ENCODE data around the gene ATP8A1. TPM values are rescaled to one million over a fixed set of nuclear protein-coding genes. Genes with fewer than 3 reads are reported as not detected.
"Not testable (repeated sequence)": the region's sequence is repeated elsewhere in the genome, so short reads cannot be mapped to it uniquely, and the experiment has no call there.

The ATP8A1 gene
- total RNA-seq, 4 donors from 2014 or later, result 5.9 to 16.5 (median 7.3) TPM

GRCh38 chr4:42474406-42474805 lies 182.5 kb downstream of the ATP8A1 start:
- H3K27me3 ChIP-seq, result no peaks in the 10 kb centered on the region
- TF ChIP-seq POLR2AphosphoS5 (IDR thresholded peaks at IDR 0.05) (no peak), EP300 (IDR thresholded peaks at IDR 0.05) (no peak), POLR2A (IDR thresholded peaks at IDR 0.05) (no peak)
- TF ChIP-seq, protein P1, sequence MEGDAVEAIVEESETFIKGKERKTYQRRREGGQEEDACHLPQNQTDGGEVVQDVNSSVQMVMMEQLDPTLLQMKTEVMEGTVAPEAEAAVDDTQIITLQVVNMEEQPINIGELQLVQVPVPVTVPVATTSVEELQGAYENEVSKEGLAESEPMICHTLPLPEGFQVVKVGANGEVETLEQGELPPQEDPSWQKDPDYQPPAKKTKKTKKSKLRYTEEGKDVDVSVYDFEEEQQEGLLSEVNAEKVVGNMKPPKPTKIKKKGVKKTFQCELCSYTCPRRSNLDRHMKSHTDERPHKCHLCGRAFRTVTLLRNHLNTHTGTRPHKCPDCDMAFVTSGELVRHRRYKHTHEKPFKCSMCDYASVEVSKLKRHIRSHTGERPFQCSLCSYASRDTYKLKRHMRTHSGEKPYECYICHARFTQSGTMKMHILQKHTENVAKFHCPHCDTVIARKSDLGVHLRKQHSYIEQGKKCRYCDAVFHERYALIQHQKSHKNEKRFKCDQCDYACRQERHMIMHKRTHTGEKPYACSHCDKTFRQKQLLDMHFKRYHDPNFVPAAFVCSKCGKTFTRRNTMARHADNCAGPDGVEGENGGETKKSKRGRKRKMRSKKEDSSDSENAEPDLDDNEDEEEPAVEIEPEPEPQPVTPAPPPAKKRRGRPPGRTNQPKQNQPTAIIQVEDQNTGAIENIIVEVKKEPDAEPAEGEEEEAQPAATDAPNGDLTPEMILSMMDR (IDR thresholded peaks at IDR 0.05), result no peak
- no peak overlapping the region for H3K4me3 ChIP-seq
- DNase-seq (ENCODE audit: low spot score in 2 of 2), result no peak
- no peaks in the 10 kb centered on the region for H3K9me3 ChIP-seq
- H3K27ac ChIP-seq, result no peak overlapping the region
- WGBS, result 44% methylated on average over 3 of the region's 3 CpGs
- H3K36me3 ChIP-seq, result no peaks in the 10 kb centered on the region
- H3K4me1 ChIP-seq, result no peaks in the 10 kb centered on the region

DNA sequence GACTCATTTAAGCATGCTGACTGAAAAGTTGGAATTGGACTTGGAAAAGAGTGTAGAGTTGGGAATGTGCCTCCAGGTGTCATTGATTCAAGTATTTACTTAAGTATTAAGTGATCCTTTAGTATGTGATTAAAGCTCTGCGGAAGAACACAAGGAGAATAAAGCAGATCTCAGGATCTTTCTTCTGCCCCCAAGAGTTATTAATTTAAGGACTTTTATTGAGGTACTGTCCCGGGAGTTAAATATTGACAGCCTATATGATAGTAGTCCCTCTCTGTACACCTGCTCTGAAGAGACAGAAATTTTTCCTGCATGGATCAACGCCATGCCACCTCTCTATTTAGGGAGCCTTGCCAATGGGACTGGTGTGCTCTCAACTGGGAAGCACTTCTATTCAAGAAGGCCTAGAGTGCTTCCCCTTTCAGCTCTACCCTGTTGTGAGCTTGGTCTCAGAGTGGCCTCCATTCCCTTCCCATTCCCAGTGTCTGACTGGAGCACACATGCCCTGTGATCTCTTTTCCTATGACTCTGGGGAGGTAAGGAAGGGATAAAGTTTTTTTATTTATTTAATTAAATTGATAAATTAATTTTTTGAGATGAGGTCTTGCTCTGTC lies 183.7 kb downstream of the ATP8A1 start:
- DNase-seq (ENCODE audit: low spot score in 2 of 2), result no peak
- Histone ChIP-seq H3K4me3 (no peak overlapping the region), H3K27me3 (no peaks in the 10 kb centered on the region), H3K36me3 (no peaks in the 10 kb centered on the region), H3K9me3 (no peaks in the 10 kb centered on the region), H3K4me1 (no peaks in the 10 kb centered on the region), H3K27ac (no peak overlapping the region)
- TF ChIP-seq POLR2AphosphoS5 (IDR thresholded peaks at IDR 0.05), result no peak
- TF ChIP-seq, protein P1 (IDR thresholded peaks at IDR 0.05), result no peak
- WGBS, result 85% methylated on average over 3 of the region's 3 CpGs

- no peaks in the 10 kb centered on the region for H3K9me3 ChIP-seq
- TF ChIP-seq POLR2A (IDR thresholded peaks at IDR 0.05), result no peak
- TF ChIP-seq, protein P1 (IDR thresholded peaks at IDR 0.05), result no peak
- no peak for TF ChIP-seq EP300 (IDR thresholded peaks at IDR 0.05)
- TF ChIP-seq POLR2AphosphoS5 (IDR thresholded peaks at IDR 0.05), result no peak
- H3K4me1 ChIP-seq, result no peaks in the 10 kb centered on the region
- WGBS, result 88% methylated on average over 3 of the region's 3 CpGs
- H3K27ac ChIP-seq, result no peak overlapping the region
- H3K4me3 ChIP-seq, result no peak overlapping the region
- H3K27me3 ChIP-seq, result no peaks in the 10 kb centered on the region
- no peaks in the 10 kb centered on the region for H3K36me3 ChIP-seq
- DNase-seq (ENCODE audit: low spot score in 2 of 2), result no peak
These were observed 185.0 kb downstream of the ATP8A1 start for GRCh38 chr4:42471896-42472295.

- TF ChIP-seq POLR2AphosphoS5 (IDR thresholded peaks at IDR 0.05), result no peak
- TF ChIP-seq POLR2A (IDR thresholded peaks at IDR 0.05), result no peak
- TF ChIP-seq EP300 (IDR thresholded peaks at IDR 0.05), result no peak
- TF ChIP-seq, protein P1 (IDR thresholded peaks at IDR 0.05), result no peak
- no peak overlapping the region for H3K27ac ChIP-seq
- no peaks in the 10 kb centered on the region for H3K27me3 ChIP-seq
- WGBS, result 72% methylated on average over 5 of the region's 5 CpGs
- H3K4me1 ChIP-seq, result no peaks in the 10 kb centered on the region
- no peaks in the 10 kb centered on the region for H3K36me3 ChIP-seq
- H3K9me3 ChIP-seq, result no peaks in the 10 kb centered on the region
- no peak for DNase-seq (ENCODE audit: low spot score in 2 of 2)
- no peak overlapping the region for H3K4me3 ChIP-seq
These were observed 186.9 kb downstream of the ATP8A1 start for GRCh38 chr4:42470023-42470422.

DNA sequence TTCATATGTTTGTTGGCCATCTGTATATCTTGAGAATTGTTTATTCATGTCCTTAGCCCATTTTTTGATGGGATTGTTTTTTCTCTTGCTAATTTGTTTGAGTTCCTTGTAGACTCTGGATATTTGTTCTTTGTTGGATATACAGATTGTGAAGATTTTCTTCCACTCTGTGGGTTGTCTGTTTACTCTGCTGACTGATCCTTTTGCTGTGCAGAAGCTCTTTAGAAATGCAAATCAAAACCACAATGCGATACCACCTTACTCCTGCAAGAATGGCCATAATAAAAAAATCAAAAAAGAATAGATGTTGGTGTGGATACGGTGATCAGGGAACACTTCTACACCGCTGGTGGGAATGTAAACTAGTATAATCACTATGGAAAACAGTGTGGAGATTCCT lies 189.1 kb downstream of the ATP8A1 start:
- not testable (repeated sequence) for H3K36me3 ChIP-seq; H3K4me3 ChIP-seq; DNase-seq (ENCODE audit: low spot score in 2 of 2); H3K9me3 ChIP-seq; H3K27ac ChIP-seq; H3K27me3 ChIP-seq; H3K4me1 ChIP-seq
- WGBS, result 90% methylated on average over 3 of the region's 3 CpGs

DNA sequence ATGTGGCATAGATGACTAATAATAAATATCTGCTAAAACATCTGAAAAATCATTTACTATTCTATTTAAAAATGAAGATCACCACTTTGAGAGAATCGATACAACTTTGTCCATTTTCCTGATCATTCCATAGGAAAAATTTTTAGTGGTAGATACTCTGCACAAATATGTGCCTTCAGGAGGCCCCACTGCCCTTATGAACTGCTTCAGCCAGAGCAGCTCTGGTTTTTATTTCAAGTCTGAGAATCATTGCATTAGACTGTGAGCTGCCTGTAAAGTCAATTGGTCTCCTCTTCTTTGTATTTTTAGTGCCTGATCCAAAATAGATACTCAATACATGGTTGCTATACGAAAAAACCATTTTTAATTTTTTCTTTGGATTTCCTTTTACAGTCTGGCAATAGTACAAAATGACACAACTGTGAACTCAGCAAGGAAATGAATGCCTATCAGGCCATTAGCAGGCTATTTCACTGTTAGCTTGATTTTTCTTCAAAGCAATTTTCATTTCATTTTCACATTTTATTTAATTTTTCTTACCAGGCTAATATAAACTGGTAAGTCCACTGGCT lies 190.5 kb downstream of the ATP8A1 start:
- WGBS, result 63% methylated on average over 2 of the region's 2 CpGs
- DNase-seq (ENCODE audit: low spot score in 2 of 2), result no peak
- Histone ChIP-seq H3K27ac (no peak overlapping the region), H3K4me3 (no peak overlapping the region), H3K9me3 (no peaks in the 10 kb centered on the region), H3K4me1 (no peaks in the 10 kb centered on the region), H3K27me3 (no peaks in the 10 kb centered on the region), H3K36me3 (no peaks in the 10 kb centered on the region)
- TF ChIP-seq POLR2A (IDR thresholded peaks at IDR 0.05), result no peak
- no peak for TF ChIP-seq POLR2AphosphoS5 (IDR thresholded peaks at IDR 0.05)
- TF ChIP-seq EP300 (IDR thresholded peaks at IDR 0.05), result no peak
- TF ChIP-seq, protein P1 (IDR thresholded peaks at IDR 0.05), result no peak
